ENCODE results near the gene MYO7A. TPM values are rescaled to one million over a fixed set of nuclear protein-coding genes. Genes with fewer than 3 reads are reported as not detected.

MYO7A gene
- total and polyA plus RNA-seq, 2 experiments from 2014 or later = 9.8 to 10.1 TPM

GRCh38 chr11:77127235-77127911, 673 bp upstream of the MYO7A start:
- no peaks in the 10 kb centered on the region for H3K9me2 ChIP-seq (replicated peaks; ENCODE audit: insufficient read depth)
- WGBS (ENCODE audit: low lambda C conversion rate, missing lambda C conversion rate) = 2% methylated on average over 27 of the region's 27 CpGs
- H3K27me3 ChIP-seq = no peaks in the 10 kb centered on the region
- H3K27ac ChIP-seq = peak overlapping the region; percentile 73
- H3K79me2 ChIP-seq = no peaks in the 10 kb centered on the region
- peak overlapping the region; percentile 91 for H3K4me2 ChIP-seq
- H4K20me1 ChIP-seq (ENCODE audit: insufficient read depth, poor library complexity, severe bottlenecking) = no peaks in the 10 kb centered on the region
- H3K36me3 ChIP-seq (replicated peaks; ENCODE audit: insufficient read depth, low read depth) = no peaks in the 10 kb centered on the region
- DNase-seq (ENCODE audit: low spot score) = peak; percentile 79
- TF ChIP-seq CTCF (IDR thresholded peaks at IDR 0.05; ENCODE audit: poor library complexity) (peak; percentile 100), EZH2 (IDR thresholded peaks at IDR 0.05; ENCODE audit: borderline replicate concordance) (no peak)
- H3K4me1 ChIP-seq (ENCODE audit: insufficient read depth) = peaks cover 13% of the 10 kb centered on the region
- no peaks in the 10 kb centered on the region for H3K9me3 ChIP-seq (ENCODE audit: low read depth)
- peak overlapping the region; percentile 50 for H3K4me3 ChIP-seq
- H2AFZ ChIP-seq = peak overlapping the region; percentile 86

GRCh38 chr11:77129069-77129841, 1.2 kb downstream of the MYO7A start:
- Histone ChIP-seq H2AFZ (no peak overlapping the region), H3K79me2 (no peaks in the 10 kb centered on the region), H3K27me3 (no peaks in the 10 kb centered on the region), H3K4me2 (peak overlapping the region; percentile 91), H3K4me3 (no peak overlapping the region), H3K4me1 (ENCODE audit: insufficient read depth) (peaks cover 13% of the 10 kb centered on the region), H3K9me3 (ENCODE audit: low read depth) (no peaks in the 10 kb centered on the region), H3K9me2 (replicated peaks; ENCODE audit: insufficient read depth) (no peaks in the 10 kb centered on the region), H3K36me3 (replicated peaks; ENCODE audit: insufficient read depth, low read depth) (no peaks in the 10 kb centered on the region), H3K27ac (no peak overlapping the region), H4K20me1 (ENCODE audit: insufficient read depth, poor library complexity, severe bottlenecking) (no peaks in the 10 kb centered on the region)
- 98% methylated on average over 11 of the region's 11 CpGs for WGBS (ENCODE audit: low lambda C conversion rate, missing lambda C conversion rate)
- no peak for DNase-seq (ENCODE audit: low spot score)
- TF ChIP-seq EZH2phosphoT487 (IDR thresholded peaks at IDR 0.05; ENCODE audit: low read depth, severe bottlenecking, unreplicated experiment) = no peak
- TF ChIP-seq CTCF (IDR thresholded peaks at IDR 0.05; ENCODE audit: poor library complexity) = no peak
- TF ChIP-seq EZH2 (IDR thresholded peaks at IDR 0.05; ENCODE audit: borderline replicate concordance) = no peak

- no peak for TF ChIP-seq EZH2 (IDR thresholded peaks at IDR 0.05; ENCODE audit: borderline replicate concordance)
- TF ChIP-seq CTCF (IDR thresholded peaks at IDR 0.05; ENCODE audit: poor library complexity) = no peak
- no peak for TF ChIP-seq EZH2phosphoT487 (IDR thresholded peaks at IDR 0.05; ENCODE audit: low read depth, severe bottlenecking, unreplicated experiment)
- DNase-seq (ENCODE audit: low spot score) = no peak
- Histone ChIP-seq H3K79me2 (no peaks in the 10 kb centered on the region), H3K27me3 (no peaks in the 10 kb centered on the region), H2AFZ (no peak overlapping the region), H3K9me3 (ENCODE audit: low read depth) (no peaks in the 10 kb centered on the region), H3K27ac (no peak overlapping the region), H3K4me2 (no peak overlapping the region), H3K9me2 (replicated peaks; ENCODE audit: insufficient read depth) (no peaks in the 10 kb centered on the region), H3K36me3 (replicated peaks; ENCODE audit: insufficient read depth, low read depth) (no peaks in the 10 kb centered on the region), H3K4me1 (ENCODE audit: insufficient read depth) (peaks cover 13% of the 10 kb centered on the region), H4K20me1 (ENCODE audit: insufficient read depth, poor library complexity, severe bottlenecking) (no peaks in the 10 kb centered on the region), H3K4me3 (no peak overlapping the region)
- WGBS (ENCODE audit: low lambda C conversion rate, missing lambda C conversion rate) = 94% methylated on average over 11 of the region's 11 CpGs
Measured at GRCh38 chr11:77129842-77130756, 2.1 kb downstream of the MYO7A start.

All from hepatocyte (in vitro differentiated cells).